Astrocyte (in vitro differentiated cells and primary cell): ENCODE data around the gene KCNAB1. TPM values are rescaled to one million over a fixed set of nuclear protein-coding genes. Genes with fewer than 3 reads are reported as not detected.
A peak's percentile ranks its signal among the peaks of the same experiment; 100 is the strongest.

Experiments
- DNase-seq: peaks from one replicate; pipeline ENCODE4 v3.0.0-alpha.2; 2010; ENCODE audit warnings: low read depth
- FAIRE-seq: peaks from 2 replicates; lab custom pipeline; 2011; peaks lifted over from hg19 to GRCh38; lab: Jason Lieb, UNC
- H2AFZ ChIP-seq: 2 replicates; pipeline ENCODE4 v1.6.0; 2012; ENCODE audit warnings: low read depth, low read length, inconsistent platforms
- H3K27ac ChIP-seq: 2 replicates; pipeline ENCODE4 v1.5.1; 2011; ENCODE audit warnings: low read depth, low read length, inconsistent platforms
- H3K27me3 ChIP-seq: 2 replicates; pipeline ENCODE4 v1.6.0; 2011; ENCODE audit warnings: low read length, inconsistent platforms; ENCODE audit not compliant: insufficient read depth
- H3K36me3 ChIP-seq: 2 replicates; pipeline ENCODE4 v1.5.1; 2011; ENCODE audit warnings: low read length, inconsistent platforms; ENCODE audit not compliant: insufficient read depth
- H3K4me1 ChIP-seq: 2 replicates; pipeline ENCODE4 v1.5.1; 2011; ENCODE audit warnings: low read length, inconsistent platforms; ENCODE audit not compliant: insufficient read depth
- H3K4me2 ChIP-seq: 2 replicates; pipeline ENCODE4 v1.6.0; 2012; ENCODE audit warnings: low read length, inconsistent platforms
- H3K4me3 ChIP-seq: 2 replicates; pipeline ENCODE4 v1.5.1; 2011; ENCODE audit warnings: low read depth, mild to moderate bottlenecking, low read length, inconsistent platforms; ENCODE audit not compliant: insufficient read depth
- H3K79me2 ChIP-seq: 2 replicates; pipeline ENCODE4 v1.6.0; 2012; ENCODE audit warnings: mild to moderate bottlenecking, low read length, inconsistent platforms; ENCODE audit not compliant: insufficient read depth
- H3K9ac ChIP-seq: 2 replicates; pipeline ENCODE4 v1.6.0; 2012; ENCODE audit warnings: mild to moderate bottlenecking, low read length, inconsistent platforms
- H3K9me3 ChIP-seq: 2 replicates; pipeline ENCODE4 v1.5.1; 2012; ENCODE audit warnings: low read depth, mild to moderate bottlenecking, low read length, inconsistent platforms; ENCODE audit not compliant: insufficient read depth
- H4K20me1 ChIP-seq: 2 replicates; pipeline ENCODE4 v1.6.0; 2012; ENCODE audit warnings: low read length, inconsistent platforms; ENCODE audit not compliant: insufficient read depth
- H3K27ac Mint-ChIP-seq: one replicate; pipeline ENCODE4 v1.8.0; 2021; ENCODE audit warnings: mild to moderate bottlenecking, mixed read lengths; ENCODE audit not compliant: unreplicated experiment
- H3K27me3 Mint-ChIP-seq: one replicate; pipeline ENCODE4 v1.8.0; 2021; ENCODE audit warnings: low read depth, mixed read lengths; ENCODE audit not compliant: unreplicated experiment
- H3K36me3 Mint-ChIP-seq: one replicate; pipeline ENCODE4 v1.8.0; 2021; ENCODE audit warnings: low read depth, mixed read lengths; ENCODE audit not compliant: unreplicated experiment
- H3K4me1 Mint-ChIP-seq: one replicate; pipeline ENCODE4 v1.8.0; 2021; ENCODE audit warnings: low read depth, mixed read lengths; ENCODE audit not compliant: unreplicated experiment
- H3K4me3 Mint-ChIP-seq: one replicate; pipeline ENCODE4 v1.8.0; 2021; ENCODE audit warnings: mild to moderate bottlenecking, moderate library complexity, mixed read lengths; ENCODE audit not compliant: unreplicated experiment
- H3K9me3 Mint-ChIP-seq: one replicate; pipeline ENCODE4 v1.8.0; 2021; ENCODE audit warnings: mild to moderate bottlenecking, mixed read lengths; ENCODE audit not compliant: unreplicated experiment
- EZH2 ChIP-seq: IDR thresholded peaks from 2 replicates; pipeline ENCODE4 v1.6.1; 2012; ENCODE audit warnings: mild to moderate bottlenecking, low read length, inconsistent platforms; ENCODE audit not compliant: insufficient read depth
- total RNA-seq: library from RNA; stranded (reverse); gene quantifications from 2 replicates; pipeline ENCODE4 v1.2.1, GENCODE V29; 2021
- TF ChIP-seq, protein P1 (sequence below): IDR thresholded peaks from 2 replicates; pipeline ENCODE4 v1.5.1; 2011; ENCODE audit warnings: low read depth, mild to moderate bottlenecking, inconsistent platforms, low read length, moderate library complexity; ENCODE audit not compliant: insufficient read depth

The KCNAB1 gene
- total RNA-seq, 1 donor from 2014 or later = 0.30 TPM

DNA sequence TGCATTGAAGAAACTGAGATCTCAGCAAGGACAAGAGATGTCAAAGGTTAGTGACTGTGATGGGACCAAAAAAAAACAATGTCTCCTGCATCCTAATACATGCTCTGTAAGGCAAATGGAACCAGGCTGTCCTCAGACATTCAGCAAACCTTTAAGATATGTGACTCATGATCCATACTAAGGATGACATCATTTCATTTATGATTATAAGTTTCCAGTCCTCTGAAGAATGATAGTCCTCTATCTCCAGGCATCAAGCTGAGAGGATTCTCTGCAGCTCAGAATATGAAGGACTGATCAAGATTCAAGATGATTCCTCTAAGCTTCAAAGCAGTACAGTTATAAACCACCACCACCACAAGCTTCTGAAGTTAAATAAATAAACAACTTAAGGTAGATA, 386.9 kb downstream of the KCNAB1 start:
- FAIRE-seq = no peak
- no peaks in the 10 kb centered on the region for H3K36me3 Mint-ChIP-seq

DNA sequence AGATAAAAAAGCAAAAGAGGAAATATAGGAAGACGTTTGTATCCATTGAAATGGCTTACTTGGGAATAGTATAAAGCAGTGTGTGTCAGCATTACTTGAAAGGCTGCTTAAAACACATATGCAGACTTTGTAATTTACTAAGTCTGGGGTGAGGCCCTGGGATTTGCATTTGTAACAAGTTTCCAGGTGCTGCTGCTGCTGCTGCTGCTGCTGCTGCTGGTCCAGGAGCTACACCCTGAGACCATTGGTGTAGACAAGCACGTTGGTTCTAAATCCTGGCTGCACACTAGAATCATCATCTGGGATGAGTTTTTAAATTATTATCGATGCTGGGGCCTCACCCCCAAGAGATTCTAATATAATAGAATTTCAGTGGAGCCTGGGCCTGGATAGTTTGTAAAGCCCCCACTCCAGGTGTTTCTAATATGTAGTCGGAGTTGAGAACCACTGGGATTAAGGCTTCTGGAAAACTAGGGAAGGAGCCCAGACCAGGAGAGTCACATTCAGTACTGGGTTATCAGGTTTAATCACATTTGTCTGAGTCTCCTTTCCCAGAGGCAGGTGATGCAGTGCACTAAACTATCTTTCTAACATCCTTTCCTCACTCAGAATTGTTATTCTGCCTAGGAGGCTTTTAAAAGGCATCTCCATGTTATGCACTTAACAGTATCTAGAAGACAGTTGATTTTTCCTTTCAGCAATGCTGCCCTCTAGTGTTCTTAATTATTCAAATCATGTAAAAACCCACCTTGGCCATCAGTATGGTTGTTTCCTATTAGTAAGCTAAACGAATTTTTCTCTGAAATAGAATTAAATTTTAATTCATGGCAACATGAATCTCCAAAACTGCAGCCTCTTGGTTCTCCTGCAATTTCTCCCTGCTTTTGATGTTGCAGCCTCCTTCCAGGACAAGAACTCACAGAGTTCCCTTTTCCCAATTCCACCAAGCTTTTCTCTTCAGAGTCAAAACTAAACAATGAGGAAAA, 389.1 kb downstream of the KCNAB1 start:
- Mint-ChIP-seq H3K4me3 (no peak overlapping the region), H3K27me3 (no peaks in the 10 kb centered on the region), H3K9me3 (no peaks in the 10 kb centered on the region), H3K36me3 (no peaks in the 10 kb centered on the region), H3K27ac (no peak overlapping the region), H3K4me1 (peaks cover 3% of the 10 kb centered on the region)
- no peaks in the 10 kb centered on the region for H4K20me1 ChIP-seq
- H3K4me2 ChIP-seq = no peak overlapping the region
- no peak overlapping the region for H3K9ac ChIP-seq
- DNase-seq (peak; percentile 33), FAIRE-seq (no peak)
- no peaks in the 10 kb centered on the region for H3K9me3 ChIP-seq
- no peak overlapping the region for H2AFZ ChIP-seq
- no peaks in the 10 kb centered on the region for H3K79me2 ChIP-seq
- H3K4me3 ChIP-seq = no peak overlapping the region
- no peak overlapping the region for H3K27ac ChIP-seq
- TF ChIP-seq EZH2 = no peak
- TF ChIP-seq, protein P1, sequence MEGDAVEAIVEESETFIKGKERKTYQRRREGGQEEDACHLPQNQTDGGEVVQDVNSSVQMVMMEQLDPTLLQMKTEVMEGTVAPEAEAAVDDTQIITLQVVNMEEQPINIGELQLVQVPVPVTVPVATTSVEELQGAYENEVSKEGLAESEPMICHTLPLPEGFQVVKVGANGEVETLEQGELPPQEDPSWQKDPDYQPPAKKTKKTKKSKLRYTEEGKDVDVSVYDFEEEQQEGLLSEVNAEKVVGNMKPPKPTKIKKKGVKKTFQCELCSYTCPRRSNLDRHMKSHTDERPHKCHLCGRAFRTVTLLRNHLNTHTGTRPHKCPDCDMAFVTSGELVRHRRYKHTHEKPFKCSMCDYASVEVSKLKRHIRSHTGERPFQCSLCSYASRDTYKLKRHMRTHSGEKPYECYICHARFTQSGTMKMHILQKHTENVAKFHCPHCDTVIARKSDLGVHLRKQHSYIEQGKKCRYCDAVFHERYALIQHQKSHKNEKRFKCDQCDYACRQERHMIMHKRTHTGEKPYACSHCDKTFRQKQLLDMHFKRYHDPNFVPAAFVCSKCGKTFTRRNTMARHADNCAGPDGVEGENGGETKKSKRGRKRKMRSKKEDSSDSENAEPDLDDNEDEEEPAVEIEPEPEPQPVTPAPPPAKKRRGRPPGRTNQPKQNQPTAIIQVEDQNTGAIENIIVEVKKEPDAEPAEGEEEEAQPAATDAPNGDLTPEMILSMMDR = peak; percentile 58
- H3K4me1 ChIP-seq = no peaks in the 10 kb centered on the region
- no peaks in the 10 kb centered on the region for H3K27me3 ChIP-seq
- no peaks in the 10 kb centered on the region for H3K36me3 ChIP-seq

More for the DNA sequence above, 386.9 kb downstream of the KCNAB1 start:
- no peak overlapping the region for H3K4me2 ChIP-seq
- no peak overlapping the region for H3K27ac ChIP-seq
- H4K20me1 ChIP-seq = no peaks in the 10 kb centered on the region
- no peaks in the 10 kb centered on the region for H3K27me3 ChIP-seq
- H3K79me2 ChIP-seq = no peaks in the 10 kb centered on the region
- no peaks in the 10 kb centered on the region for H3K27me3 Mint-ChIP-seq
- no peak overlapping the region for H3K4me3 ChIP-seq
- peaks cover 3% of the 10 kb centered on the region for H3K4me1 Mint-ChIP-seq
- no peaks in the 10 kb centered on the region for H3K4me1 ChIP-seq
- no peak for TF ChIP-seq EZH2
- TF ChIP-seq, protein P1 = no peak
- no peaks in the 10 kb centered on the region for H3K9me3 Mint-ChIP-seq
- H3K36me3 ChIP-seq = no peaks in the 10 kb centered on the region
- H2AFZ ChIP-seq = no peak overlapping the region
- DNase-seq = no peak
- H3K4me3 Mint-ChIP-seq = no peak overlapping the region
- no peak overlapping the region for H3K9ac ChIP-seq
- H3K27ac Mint-ChIP-seq = no peak overlapping the region
- no peaks in the 10 kb centered on the region for H3K9me3 ChIP-seq
